HEK293T (cell line): ENCODE data around the gene AKAP8L.

Experiments
- FOXA1 ChIP-seq: fragments of 450-650 bp; IDR thresholded peaks from 2 replicates; pipeline ENCODE4 v1.6.1; 2016; ENCODE audit warnings: mild to moderate bottlenecking
- FOXK2 ChIP-seq: fragments of 450-650 bp; IDR thresholded peaks from 2 replicates; pipeline ENCODE4 v1.6.1; 2016; ENCODE audit warnings: mild to moderate bottlenecking
- FOXM1 ChIP-seq: fragments of 450-650 bp; IDR thresholded peaks from 2 replicates; pipeline ENCODE4 v1.6.1; 2017; ENCODE audit warnings: mild to moderate bottlenecking, borderline replicate concordance
- HDGF ChIP-seq: fragments of 450-650 bp; IDR thresholded peaks from 2 replicates; pipeline ENCODE4 v1.6.1; 2017; ENCODE audit warnings: antibody characterized with exemption, borderline replicate concordance
- L3MBTL2 ChIP-seq: fragments of 450-650 bp; conservative IDR thresholded peaks from 2 replicates; pipeline ENCODE4 v1.6.1; 2016; ENCODE audit warnings: mild to moderate bottlenecking
- SP1 ChIP-seq: fragments of 450-650 bp; IDR thresholded peaks from 2 replicates; pipeline ENCODE4 v1.6.1; 2017
- SUZ12 ChIP-seq: fragments of 450-650 bp; IDR thresholded peaks from 2 replicates; pipeline ENCODE4 v1.6.1; 2016; ENCODE audit warnings: mild to moderate bottlenecking

DNA sequence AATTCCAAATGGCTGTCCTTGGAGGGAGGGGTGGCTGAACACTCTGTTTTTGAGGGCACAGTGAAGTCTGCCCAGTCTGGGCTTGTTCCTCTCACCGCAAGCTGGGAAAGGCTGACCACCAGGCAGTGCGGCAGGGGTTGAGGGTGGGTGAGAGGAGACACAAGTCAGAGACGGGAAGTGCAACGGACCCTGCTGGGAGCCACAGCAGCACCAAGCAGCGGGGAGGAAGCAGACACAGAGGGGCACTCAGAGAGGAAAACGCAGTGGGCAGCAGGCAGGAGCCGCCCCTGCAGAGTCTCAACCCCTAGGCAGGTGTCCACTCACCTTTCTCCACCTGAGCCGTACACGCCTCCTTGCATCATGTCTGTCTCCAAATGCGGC, 15.6 kb downstream of the AKAP8L start:
- TF ChIP-seq FOXM1 (no peak), FOXK2 (no peak), SP1 (no peak), SUZ12 (no peak), FOXA1 (no peak), L3MBTL2 (no peak), HDGF (no peak)
